HepG2 (cell line): ENCODE data around the gene AVPR2. TPM values are rescaled to one million over a fixed set of nuclear protein-coding genes. Genes with fewer than 3 reads are reported as not detected.

ENCODE experiments used
- ATAC-seq: fragments of 200-7000 bp; cut with Tn5 transposase; 3 replicates; pipeline ENCODE4 v1.9.1; 2020; ENCODE audit warnings: mild to moderate bottlenecking, moderate library complexity
- BruUV-seq: library from RNA; stranded (reverse); fragments of 400-500 nt; replicated peaks from 2 replicates; lab custom pipeline; 2021; lab: Mats Ljungman, UMichigan
- CTCF ChIA-PET: fragments of 300-600 bp; formaldehyde crosslinking; extraction: SDS; loops from one replicate; lab custom pipeline; 2021; ENCODE audit warnings: low total read pairs, inconsistent platforms, low intra/inter-chr PET ratio; lab: Yijun Ruan, JAX
- POLR2A ChIA-PET: fragments of 350-600 bp; sonication (Branson Sonifier 250); formaldehyde crosslinking; loops from one replicate; lab custom pipeline; 2020; ENCODE audit warnings: antibody characterized with exemption, inconsistent platforms; lab: Yijun Ruan, JAX
- DNase-seq: peaks from one replicate; pipeline ENCODE4 v3.0.0-alpha.2; 2015; ENCODE audit warnings: low spot score
- FAIRE-seq: peaks from 3 replicates; lab custom pipeline; 2011; peaks lifted over from hg19 to GRCh38; lab: Jason Lieb, UNC
- H2AFZ ChIP-seq: one replicate; pipeline ENCODE4 v1.6.1; 2011; ENCODE audit warnings: low read length, inconsistent platforms
- H3K27ac ChIP-seq: fragments of 300-600 bp; 3 replicates; pipeline ENCODE4 v1.8.0; 2011; ENCODE audit warnings: mixed run types, mild to moderate bottlenecking, mixed read lengths, low read length, inconsistent platforms; ENCODE audit not compliant: insufficient read depth; ENCODE audit errors: extremely low read length
- H3K27me3 ChIP-seq, 2 experiments: fragments of 200-600 bp in 1 of 2; 2 replicates in 1 of 2; 3 replicates in 1 of 2; pipeline versions ENCODE4 v1.6.0 to v1.8.0; 2011; ENCODE audit warnings: low read length in 2 of 2, mild to moderate bottlenecking in 2 of 2, moderate library complexity in 2 of 2, inconsistent platforms in 1 of 2; ENCODE audit not compliant: insufficient read depth in 2 of 2, control insufficient read depth in 1 of 2
- H3K36me3 ChIP-seq, 2 experiments: fragments of 200-600 bp in 1 of 2; replicated peaks in 1 of 2; 2 replicates in 1 of 2; 3 replicates in 1 of 2; pipeline versions ENCODE4 v1.5.1 to v1.8.0; 2011; ENCODE audit warnings: low read length in 2 of 2, inconsistent platforms in 1 of 2; ENCODE audit not compliant: insufficient read depth in 2 of 2, control insufficient read depth in 1 of 2
- H3K4me1 ChIP-seq: 2 replicates; pipeline ENCODE4 v1.5.1; 2012; ENCODE audit warnings: low read length, inconsistent platforms; ENCODE audit not compliant: insufficient read depth
- H3K4me2 ChIP-seq: 2 replicates; pipeline ENCODE4 v1.6.0; 2011; ENCODE audit warnings: low read depth, low read length, inconsistent platforms
- H3K4me3 ChIP-seq, 3 experiments: fragments of 200-600 bp in 1 of 3; sonication (generic), shearing (Covaris generic) in 1 of 3; replicated peaks in 1 of 3; 2 replicates each; pipeline ENCODE4 v1.5.1; 2011 to 2016; ENCODE audit warnings: low read length in 3 of 3, inconsistent platforms in 2 of 3, low read depth in 2 of 3, mild to moderate bottlenecking in 2 of 3, control low read depth in 1 of 3, mixed read lengths in 1 of 3; ENCODE audit not compliant: insufficient read depth in 1 of 3
- H3K79me2 ChIP-seq: one replicate; pipeline ENCODE4 v1.6.1; 2011; ENCODE audit warnings: low read length, inconsistent platforms; ENCODE audit not compliant: insufficient read depth
- H3K9ac ChIP-seq: 2 replicates; pipeline ENCODE4 v1.6.0; 2011; ENCODE audit warnings: mild to moderate bottlenecking, low read depth, low read length, inconsistent platforms; ENCODE audit not compliant: insufficient read depth
- H3K9me3 ChIP-seq: 2 replicates; pipeline ENCODE4 v1.5.1; 2012; ENCODE audit warnings: mild to moderate bottlenecking, low read length
- H4K20me1 ChIP-seq: 2 replicates; pipeline ENCODE4 v1.6.0; 2011; ENCODE audit warnings: inconsistent platforms, mild to moderate bottlenecking, low read length, moderate library complexity; ENCODE audit not compliant: insufficient read depth
- AHR ChIP-seq: IDR thresholded peaks from 2 replicates; pipeline ENCODE4 v1.6.1; 2018; ENCODE audit warnings: missing genetic modification reagents, missing compliant biosample characterization
- ARID4A ChIP-seq: sonication (generic); formaldehyde crosslinking; IDR thresholded peaks from 2 replicates; pipeline ENCODE4 v1.5.0; 2020; ENCODE audit warnings: mild to moderate bottlenecking, missing genetic modification reagents, borderline replicate concordance
- ATF5 ChIP-seq: sonication (generic); formaldehyde crosslinking; IDR thresholded peaks from 2 replicates; pipeline ENCODE4 v1.4.0; 2020; ENCODE audit warnings: mild to moderate bottlenecking, low read depth, missing genetic modification reagents
- DNMT1 ChIP-seq: sonication (generic); formaldehyde crosslinking; IDR thresholded peaks from 2 replicates; pipeline ENCODE4 v1.5.1; 2020; ENCODE audit warnings: mild to moderate bottlenecking, missing genetic modification reagents
- NCOA1 ChIP-seq: sonication (generic); formaldehyde crosslinking; IDR thresholded peaks from 2 replicates; pipeline ENCODE4 v1.9.0; 2021; ENCODE audit warnings: missing genetic modification reagents
- POGK ChIP-seq: sonication (generic); formaldehyde crosslinking; conservative IDR thresholded peaks from 2 replicates; pipeline ENCODE4 v1.8.0; 2022; ENCODE audit warnings: mild to moderate bottlenecking, moderate library complexity, missing genetic modification reagents
- RFX5 ChIP-seq: IDR thresholded peaks from 2 replicates; pipeline ENCODE4 v1.6.1; 2011; ENCODE audit warnings: low read depth, low read length, improper control_type of control experiment
- SNRNP70 ChIP-seq: fragments of 200-400 bp; formaldehyde crosslinking; IDR thresholded peaks from 2 replicates; pipeline ENCODE4 v1.6.1; 2017; ENCODE audit warnings: mild to moderate bottlenecking, low read depth, low read length, moderate library complexity
- ZNF276 ChIP-seq: sonication (generic); formaldehyde crosslinking; IDR thresholded peaks from 2 replicates; pipeline ENCODE4 v1.4.0; 2020; ENCODE audit warnings: mild to moderate bottlenecking, low read depth, missing genetic modification reagents
- ZNF878 ChIP-seq: sonication (generic); formaldehyde crosslinking; IDR thresholded peaks from 2 replicates; pipeline ENCODE4 v1.8.1; 2023; ENCODE audit warnings: mild to moderate bottlenecking, missing genetic modification reagents, moderate library complexity
- WGBS: methylation state at CpG from one replicate; pipeline ENCODE4 v1.1.6; 2017; ENCODE audit warnings: low lambda C conversion rate; 5-methylcytosine and 5-hydroxymethylcytosine counted together
- in situ Hi-C: cut with HindIII; loops from 2 replicates; pipeline ENCODE4 v1.10.0; 2017; ENCODE audit warnings: low pct_unique_long_range_greater_than_20kb; ENCODE audit not compliant: extremely low pct_ligation_motif_present
- intact Hi-C: fragments of 100-400 bp; cut with micrococcal nuclease; formaldehyde crosslinking; loops from one replicate; pipeline ENCODE4 v1.10.0; 2022; ENCODE audit not compliant: unreplicated experiment
- polyA plus RNA-seq, 8 experiments: library from polyadenylated mRNA; depleted of rRNA in 3 of 8; stranded (reverse) in 7 of 8; unstranded in 1 of 8; fragments of >200 nt; fragmentation: Illumina TruSeq in 4 of 8; extraction: Trizol in 4 of 8; gene quantifications; 2 replicates each; pipeline versions ENCODE4 v1.2.1 to v1.2.3, GENCODE V29; 2011 to 2016; ENCODE audit warnings: low read depth in 4 of 8, missing spikeins in 1 of 8, mixed read lengths in 1 of 8; ENCODE audit not compliant: insufficient read depth in 1 of 8
- total RNA-seq, 5 experiments: library from RNA; depleted of rRNA; stranded (reverse); fragments of >200 nt; fragmentation: Illumina TruSeq; extraction: Trizol; gene quantifications; 2 replicates each; pipeline ENCODE4 v1.2.3, GENCODE V29; 2016; ENCODE audit warnings: low read depth in 1 of 5

The AVPR2 gene
- total and polyA plus RNA-seq, 2 of the 13 experiments (the other 11 are each of a cell fraction or from before 2014, with no cell fraction given): not detected

GRCh38 chrX:153864101-153864500, 40.4 kb upstream of the AVPR2 start:
- CTCF ChIA-PET: no interaction called here

More at GRCh38 chrX:153864101-153864500, 40.4 kb upstream of the AVPR2 start:
- no peak for TF ChIP-seq ATF5 (CRISPR knock-in tag)
- TF ChIP-seq DNMT1 (CRISPR knock-in tag): no peak
- TF ChIP-seq POGK (CRISPR knock-in tag): no peak
- TF ChIP-seq RFX5: no peak
- TF ChIP-seq AHR: no peak
- TF ChIP-seq ZNF878 (CRISPR knock-in tag): no peak
- TF ChIP-seq ARID4A: no peak
- no peak for TF ChIP-seq SNRNP70
- no peak for TF ChIP-seq ZNF276 (CRISPR knock-in tag)
- no peak for TF ChIP-seq NCOA1 (CRISPR knock-in tag)
- no peaks in the 10 kb centered on the region; a peak in 1 of 5 replicates for H3K27me3 ChIP-seq
- no peak overlapping the region for H2AFZ ChIP-seq
- H3K27ac ChIP-seq: no peak overlapping the region
- H3K4me2 ChIP-seq: no peak overlapping the region
- H3K4me3 ChIP-seq: no peak overlapping the region
- no peak for DNase-seq
- BruUV-seq: no TSS peak
- H3K9ac ChIP-seq: no peak overlapping the region
- no peaks in the 10 kb centered on the region for H3K79me2 ChIP-seq
- in situ Hi-C loops (no loop called here), intact Hi-C loops (no loop called here)
- ATAC-seq: no peak
- no peaks in the 10 kb centered on the region for H4K20me1 ChIP-seq
- H3K36me3 ChIP-seq: no peaks in the 10 kb centered on the region
- 83% methylated on average over 2 of the region's 10 CpGs for WGBS
- H3K4me1 ChIP-seq: no peaks in the 10 kb centered on the region
- POLR2A ChIA-PET: no interaction called here
- FAIRE-seq: no peak
- no peaks in the 10 kb centered on the region for H3K9me3 ChIP-seq
